Endothelial cell of umbilical vein (primary cell): ENCODE results near the gene LRP1-AS.

Source experiments
- EZH2 ChIP-seq: IDR thresholded peaks from 2 replicates; pipeline ENCODE4 v1.6.1; 2012; ENCODE audit warnings: borderline replicate concordance, low read depth, mild to moderate bottlenecking, moderate library complexity, low read length, inconsistent platforms; ENCODE audit not compliant: severe bottlenecking
- FOS ChIP-seq: IDR thresholded peaks from 2 replicates; pipeline ENCODE4 v1.6.1; 2011; ENCODE audit warnings: mild to moderate bottlenecking, low read length, moderate library complexity, borderline replicate concordance; ENCODE audit not compliant: insufficient read depth
- POLR2A ChIP-seq: IDR thresholded peaks from 2 replicates; pipeline ENCODE4 v1.6.1; 2012; ENCODE audit warnings: low read depth, mild to moderate bottlenecking, control low read depth, low read length

- TF ChIP-seq FOS: no peak
- no peak for TF ChIP-seq EZH2
- no peak for TF ChIP-seq POLR2A
Measured at GRCh38 chr12:57139796-57140649, 7.4 kb downstream of the LRP1-AS start.
